CD4-positive, alpha-beta T cell treated with Interleukin-17A for 1 hour (primary cell): ENCODE data around the gene UBR3.
"Not testable (repeated sequence)": the region's sequence is repeated elsewhere in the genome, so short reads cannot be mapped to it uniquely, and the experiment has no call there.

Experiments used
- DNase-seq: peaks from one replicate; pipeline ENCODE4 v3.0.0-alpha.2; 2020

UBR3 gene

GRCh38 chr2:170121689-170122088 is 294.4 kb downstream of the UBR3 start:
- no peak for DNase-seq

- no peak for DNase-seq
Observed at GRCh38 chr2:170122883-170123547, 295.8 kb downstream of the UBR3 start.

GRCh38 chr2:170123593-170123992 is 296.3 kb downstream of the UBR3 start:
- DNase-seq = no peak

GRCh38 chr2:170126138-170126728 is 299.0 kb downstream of the UBR3 start:
- not testable (repeated sequence) for DNase-seq
